GM12875 (cell line): ENCODE data around the gene ERF.

ENCODE experiments used
- H3K4me3 ChIP-seq: one replicate; pipeline ENCODE4 v1.5.1; 2011; ENCODE audit warnings: low read depth, low read length, control low read depth
- CTCF ChIP-seq: IDR thresholded peaks from 2 replicates; pipeline ENCODE4 v1.5.1; 2011; ENCODE audit warnings: low read depth, mild to moderate bottlenecking, control low read depth, inconsistent platforms, low read length, moderate library complexity, borderline replicate concordance; ENCODE audit not compliant: insufficient read depth

ERF gene

GRCh38 chr19:42246922-42247639, 7.8 kb downstream of the ERF start:
- H3K4me3 ChIP-seq = no peak overlapping the region
- TF ChIP-seq CTCF = no peak

- no peak for TF ChIP-seq CTCF
- H3K4me3 ChIP-seq = no peak overlapping the region
These were observed 8.6 kb downstream of the ERF start for GRCh38 chr19:42246143-42246921.

GRCh38 chr19:42245231-42245630, 9.7 kb downstream of the ERF start:
- TF ChIP-seq CTCF = no peak
- peak overlapping the region; percentile 24 for H3K4me3 ChIP-seq

- H3K4me3 ChIP-seq = peak overlapping the region; percentile 78
- peak; percentile 60 for TF ChIP-seq CTCF
These were observed 10.3 kb downstream of the ERF start for GRCh38 chr19:42244347-42245220.

- peak within 1 kb of the TSS; percentile 78 for H3K4me3 ChIP-seq
- TF ChIP-seq CTCF = no peak
These were observed 12.2 kb downstream of the ERF start, which contains the start of gene GSK3A for GRCh38 chr19:42242512-42243409. GSK3A (minus strand) TSS chr19:42242602; CDS start chr19:42242465, 137 bp downstream.

GRCh38 chr19:42242069-42242511, 12.8 kb downstream of the ERF start:
- no peak for TF ChIP-seq CTCF
- H3K4me3 ChIP-seq = peak overlapping the region; percentile 78
